Measurements from ENCODE around the gene UBE2J1. TPM values are rescaled to one million over a fixed set of nuclear protein-coding genes. Genes with fewer than 3 reads are reported as not detected.

UBE2J1 gene
- polyA plus RNA-seq, 1 donor (not counting 4 experiments of a cell fraction or from before 2014, with no cell fraction given): 26.7 TPM

- Histone ChIP-seq H3K79me2 (ENCODE audit: control insufficient read depth, insufficient read depth, low read length) (no peaks in the 10 kb centered on the region), H3K4me1 (ENCODE audit: control insufficient read depth, extremely low read depth, insufficient read depth, low read length) (no peaks in the 10 kb centered on the region), H3K27ac (ENCODE audit: control insufficient read depth, insufficient read depth, low read length) (no peak overlapping the region), H3K4me2 (ENCODE audit: control insufficient read depth, extremely low read depth, insufficient read depth, low read depth, low read length) (no peak overlapping the region), H4K20me1 (ENCODE audit: control insufficient read depth, extremely low read depth, insufficient read depth, low read length) (no peaks in the 10 kb centered on the region), H3K4me3 (ENCODE audit: control insufficient read depth in 2 of 3, extremely low read depth in 1 of 3, insufficient read depth in 2 of 3, low read depth in 1 of 3, low read length in 3 of 3) (no peak overlapping the region), H2AFZ (ENCODE audit: control insufficient read depth, low read length) (no peak overlapping the region), H3K9me1 (ENCODE audit: control insufficient read depth, extremely low read depth, insufficient read depth, low read length) (no peaks in the 10 kb centered on the region), H3K27me3 (ENCODE audit: control insufficient read depth, extremely low read depth, insufficient read depth, low read length) (no peaks in the 10 kb centered on the region), H3K36me3 (ENCODE audit: control insufficient read depth in 2 of 2, extremely low read depth in 1 of 2, insufficient read depth in 2 of 2, low read length in 2 of 2) (no peaks in the 10 kb centered on the region), H3K9me3 (ENCODE audit: control insufficient read depth, low read depth, low read length) (no peaks in the 10 kb centered on the region), H3K9ac (ENCODE audit: control insufficient read depth, extremely low read depth, insufficient read depth, low read length) (no peak overlapping the region)
- dilution Hi-C loops (cut with MboI; ENCODE audit: extremely low pct_ligation_motif_present, low sequenced_read_pairs): no loop called here
- FAIRE-seq (peak; percentile 23), DNase-seq (ENCODE audit: low read depth, low spot score) (no peak)
- TF ChIP-seq EZH2 (IDR thresholded peaks at IDR 0.05; ENCODE audit: low read length): no peak
- TF ChIP-seq CTCF (optimal IDR thresholded peaks at IDR 0.05 in 1 of 3, IDR thresholded peaks at IDR 0.05 in 1 of 3, conservative IDR thresholded peaks at IDR 0.05 in 1 of 3; ENCODE audit: extremely low read depth in 1 of 3, insufficient read depth in 2 of 3, low read length in 3 of 3): peak; percentile 77 to 79 (median 78)
Measured at GRCh38 chr6:89368107-89368506, 15.6 kb upstream of the UBE2J1 start.

- no peaks in the 10 kb centered on the region for H3K36me3 ChIP-seq (ENCODE audit: control insufficient read depth in 2 of 2, extremely low read depth in 1 of 2, insufficient read depth in 2 of 2, low read length in 2 of 2)
- H3K27ac ChIP-seq (ENCODE audit: control insufficient read depth, insufficient read depth, low read length): no peak overlapping the region
- H2AFZ ChIP-seq (ENCODE audit: control insufficient read depth, low read length): no peak overlapping the region
- H3K9ac ChIP-seq (ENCODE audit: control insufficient read depth, extremely low read depth, insufficient read depth, low read length): no peak overlapping the region
- dilution Hi-C loops (cut with MboI; ENCODE audit: extremely low pct_ligation_motif_present, low sequenced_read_pairs): no loop called here
- FAIRE-seq: no peak
- H3K27me3 ChIP-seq (ENCODE audit: control insufficient read depth, extremely low read depth, insufficient read depth, low read length): no peaks in the 10 kb centered on the region
- H3K9me1 ChIP-seq (ENCODE audit: control insufficient read depth, extremely low read depth, insufficient read depth, low read length): no peaks in the 10 kb centered on the region
- H4K20me1 ChIP-seq (ENCODE audit: control insufficient read depth, extremely low read depth, insufficient read depth, low read length): no peaks in the 10 kb centered on the region
- no peaks in the 10 kb centered on the region for H3K79me2 ChIP-seq (ENCODE audit: control insufficient read depth, insufficient read depth, low read length)
- H3K4me1 ChIP-seq (ENCODE audit: control insufficient read depth, extremely low read depth, insufficient read depth, low read length): no peaks in the 10 kb centered on the region
- no peak for TF ChIP-seq EZH2 (IDR thresholded peaks at IDR 0.05; ENCODE audit: low read length)
- no peak for TF ChIP-seq CTCF (optimal IDR thresholded peaks at IDR 0.05 in 1 of 3, IDR thresholded peaks at IDR 0.05 in 1 of 3, conservative IDR thresholded peaks at IDR 0.05 in 1 of 3; ENCODE audit: extremely low read depth in 1 of 3, insufficient read depth in 2 of 3, low read length in 3 of 3)
- H3K4me3 ChIP-seq (ENCODE audit: control insufficient read depth in 2 of 3, extremely low read depth in 1 of 3, insufficient read depth in 2 of 3, low read depth in 1 of 3, low read length in 3 of 3): no peak overlapping the region
- DNase-seq (ENCODE audit: low read depth, low spot score): no peak
- H3K9me3 ChIP-seq (ENCODE audit: control insufficient read depth, low read depth, low read length): no peaks in the 10 kb centered on the region
- H3K4me2 ChIP-seq (ENCODE audit: control insufficient read depth, extremely low read depth, insufficient read depth, low read depth, low read length): no peak overlapping the region
Measured at GRCh38 chr6:89364586-89364985, 12.1 kb upstream of the UBE2J1 start.
